ENCODE data around the gene SYNE3. TPM values are rescaled to one million over a fixed set of nuclear protein-coding genes. Genes with fewer than 3 reads are reported as not detected.

Gene SYNE3
- total and polyA plus RNA-seq, 10 of the 15 experiments (the other 5 are each of a cell fraction or from before 2014, with no cell fraction given) = 1.4 to 44.1 (median 13.4) TPM

- BruUV-seq (replicated peaks) = TSS peak; percentile 55
- ChIA-PET RAD21 (ENCODE audit: unreplicated experiment) (interaction anchor here (0.6 to 6.6 kb wide), 13 partner anchors 8 to 1435 kb away, joined by 3 to 78 read pairs (median 5); partner anchors contain the start of genes DDX24, GLRX5 and IFI27L1), SMC1A (ENCODE audit: uncharacterized antibody, unreplicated experiment) (interaction anchor here (0.7 to 5.1 kb wide), 16 partner anchors 9 to 332 kb away, joined by 3 to 74 read pairs (median 4); partner anchors contain the start of gene GLRX5), POLR2A (interaction anchor here (0.5 to 11.3 kb wide), 7 partner anchors 12 to 35 kb away, joined by 3 to 276 read pairs (median 4); no protein-coding TSS in a partner anchor), CTCF (interaction anchor here (0.6 to 18.0 kb wide), 7 partner anchors 8 to 73 kb away, joined by 3 to 525 read pairs (median 36); no protein-coding TSS in a partner anchor)
- Histone ChIP-seq H3K4me1 (ENCODE audit: control insufficient read depth, insufficient read depth, low read length) (peaks cover 53% of the 10 kb centered on the region), H2AFZ (ENCODE audit: control insufficient read depth, low read depth, low read length) (no peak overlapping the region; the same call in 1 of the 2 replicates), H3K79me2 (ENCODE audit: control insufficient read depth, insufficient read depth, low read length) (peaks cover 49% of the 10 kb centered on the region), H3K27ac (ENCODE audit: control insufficient read depth, insufficient read depth) (peak overlapping the region; percentile 90), H3K9me3 (replicated peaks; ENCODE audit: control insufficient read depth, insufficient read depth, low read length) (no peaks in the 10 kb centered on the region), H3K27me3 (replicated peaks in 1 of 2; ENCODE audit: control insufficient read depth in 2 of 2, insufficient read depth in 2 of 2, low read length in 1 of 2) (no peaks in the 10 kb centered on the region), H3K9ac (ENCODE audit: control insufficient read depth, insufficient read depth, low read length) (peak overlapping the region; percentile 86), H3K36me3 (ENCODE audit: control insufficient read depth in 2 of 2, insufficient read depth in 2 of 2, low read length in 1 of 2) (0 out of 4 replicates have a peak, but pooled peaks cover 0 to 2% of the 10 kb centered on the region in 2 experiments), H3K4me3 (peak overlapping the region; percentile 85), H4K20me1 (ENCODE audit: control insufficient read depth, insufficient read depth) (no peaks in the 10 kb centered on the region), H3K4me2 (ENCODE audit: control insufficient read depth, insufficient read depth) (peak overlapping the region; percentile 92)
- no peak for DNase-seq (ENCODE audit: low read depth, low spot score)
- peak; percentile 87 for ATAC-seq
- 1% methylated on average over 39 of the region's 50 CpGs for WGBS (ENCODE audit: insufficient coverage, insufficient replicate concordance, low lambda C conversion rate, missing lambda C conversion rate)
- in situ Hi-C loops (cut with MboI) (loop anchor here (10.0 kb wide), 1 partner anchor 1541 kb away; the partner anchor contains the start of gene ASB2), intact Hi-C loops (cut with micrococcal nuclease; ENCODE audit: unreplicated experiment) (loop anchor here (1.0 to 2.0 kb wide), 3 partner anchors 12 to 36 kb away; no protein-coding TSS in a partner anchor)
- peak; percentile 81 for FAIRE-seq
- 0 out of 4 replicates have a peak, but pooled peaks of 1 of the 2 experiments have one; percentile 6 for TF ChIP-seq EP300 (IDR thresholded peaks at IDR 0.05; ENCODE audit: borderline replicate concordance in 1 of 2, control insufficient read depth in 1 of 2, low read depth in 2 of 2, low read length in 2 of 2)
- peak; percentile 35 for TF ChIP-seq SP1 (IDR thresholded peaks at IDR 0.05; ENCODE audit: low read depth, low read length)
- TF ChIP-seq BMI1 (IDR thresholded peaks at IDR 0.05; ENCODE audit: borderline replicate concordance) = no peak
- no peak for TF ChIP-seq ZNF622 (IDR thresholded peaks at IDR 0.05)
- peak; percentile 28; the same call in 1 of the 2 replicates for TF ChIP-seq PAX5 (IDR thresholded peaks at IDR 0.05; ENCODE audit: borderline replicate concordance, low read depth, low read length)
- no peak for TF ChIP-seq CEBPB (IDR thresholded peaks at IDR 0.05; ENCODE audit: borderline replicate concordance in 1 of 2, low read depth in 2 of 2, low read length in 2 of 2)
- peak; percentile 79; the same call in 1 of the 2 replicates for TF ChIP-seq ZNF207 (IDR thresholded peaks at IDR 0.05; ENCODE audit: borderline replicate concordance)
- TF ChIP-seq POLR2AphosphoS5 (IDR thresholded peaks at IDR 0.05; ENCODE audit: low read length) = peak; percentile 65
- TF ChIP-seq RB1 (IDR thresholded peaks at IDR 0.05; ENCODE audit: borderline replicate concordance) = peak; percentile 90; the same call in 1 of the 2 replicates
- TF ChIP-seq ZNF217 (IDR thresholded peaks at IDR 0.05) = peak; percentile 58; the same call in 1 of the 2 replicates
- no peak for TF ChIP-seq CHD1 (IDR thresholded peaks at IDR 0.05; ENCODE audit: low read depth, low read length)
- peak; percentile 44; the same call in 1 of the 2 replicates for TF ChIP-seq CHD2 (IDR thresholded peaks at IDR 0.05; ENCODE audit: borderline replicate concordance, low read depth, low read length)
- peak; percentile 96 for TF ChIP-seq RELA (IDR thresholded peaks at IDR 0.05; ENCODE audit: borderline replicate concordance, partially characterized antibody)
- peak; percentile 66; the same call in 1 of the 2 replicates for TF ChIP-seq SPI1 (IDR thresholded peaks at IDR 0.05; ENCODE audit: borderline replicate concordance, insufficient read depth, low read depth, low read length)
- no peak for TF ChIP-seq ZBTB4 (CRISPR knock-in tag; IDR thresholded peaks at IDR 0.05)
- peak; percentile 44 for TF ChIP-seq RAD21 (IDR thresholded peaks at IDR 0.05; ENCODE audit: insufficient read depth, low read depth, low read length)
- TF ChIP-seq YBX1 (IDR thresholded peaks at IDR 0.05) = no peak
- peak; percentile 49; the same call in 1 of the 2 replicates for TF ChIP-seq BCL11A (IDR thresholded peaks at IDR 0.05; ENCODE audit: low read depth, low read length)
- TF ChIP-seq KLF5 (IDR thresholded peaks at IDR 0.05; ENCODE audit: partially characterized antibody) = peak; percentile 29
- TF ChIP-seq TARDBP (IDR thresholded peaks at IDR 0.05; ENCODE audit: borderline replicate concordance) = no peak
These were observed 576 bp downstream of the SYNE3 start for GRCh38 chr14:95515596-95516552.

Measured in GM12878 (cell line).